GM18909 (cell line): Measurements from ENCODE around the gene KIF11.
"Not testable (repeated sequence)": the region's sequence is repeated elsewhere in the genome, so short reads cannot be mapped to it uniquely, and the experiment has no call there.

Experiments
- ATAC-seq: cut with Tn5 transposase; IDR thresholded peaks from one replicate; pipeline ENCODE4 v1.9.1; 2021; ENCODE audit warnings: mild to moderate bottlenecking; ENCODE audit not compliant: unreplicated experiment, poor library complexity

Gene KIF11

DNA sequence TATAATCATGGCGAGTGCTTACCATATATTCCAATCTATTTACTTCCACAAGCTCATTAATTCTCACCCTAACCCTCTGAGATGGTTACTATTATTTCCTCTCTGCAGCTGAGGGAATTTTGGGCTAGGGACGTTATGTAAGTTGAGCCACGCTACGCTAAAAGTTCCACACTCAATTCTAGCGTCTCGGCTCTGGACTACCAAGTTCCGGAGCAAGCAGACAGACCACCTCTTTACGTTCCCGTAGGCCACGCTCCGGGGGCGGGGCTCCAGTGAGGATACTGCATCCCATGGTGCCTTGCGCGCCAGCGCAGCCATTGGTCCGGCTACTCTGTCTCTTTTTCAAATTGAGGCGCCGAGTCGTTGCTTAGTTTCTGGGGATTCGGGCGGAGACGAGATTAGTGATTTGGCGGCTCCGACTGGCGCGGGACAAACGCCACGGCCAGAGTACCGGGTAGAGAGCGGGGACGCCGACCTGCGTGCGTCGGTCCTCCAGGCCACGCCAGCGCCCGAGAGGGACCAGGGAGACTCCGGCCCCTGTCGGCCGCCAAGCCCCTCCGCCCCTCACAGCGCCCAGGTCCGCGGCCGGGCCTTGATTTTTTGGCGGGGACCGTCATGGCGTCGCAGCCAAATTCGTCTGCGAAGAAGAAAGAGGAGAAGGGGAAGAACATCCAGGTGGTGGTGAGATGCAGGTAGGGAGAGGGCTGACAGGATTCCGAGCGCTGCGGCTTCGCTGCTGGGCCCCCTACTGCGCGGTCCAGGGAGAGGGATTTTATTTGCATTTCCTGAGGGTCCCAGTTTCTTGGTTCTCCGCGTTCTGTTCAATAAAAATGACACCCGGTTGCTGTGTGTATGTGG lies at the start of gene KIF11:
Gene KIF11, plus strand, starts transcription at position 370 of the 858 bp plus-strand sequence. Its CDS starts 246 bp downstream, at position 616.
- ATAC-seq: peak; percentile 72

- ATAC-seq: no peak
Observed at GRCh38 chr10:92544296-92544695, 48.6 kb upstream of the KIF11 start.

- ATAC-seq: no peak
Observed at GRCh38 chr10:92545556-92545955, 47.4 kb upstream of the KIF11 start.

- no peak for ATAC-seq
Observed at GRCh38 chr10:92547676-92548075, 45.3 kb upstream of the KIF11 start.

DNA sequence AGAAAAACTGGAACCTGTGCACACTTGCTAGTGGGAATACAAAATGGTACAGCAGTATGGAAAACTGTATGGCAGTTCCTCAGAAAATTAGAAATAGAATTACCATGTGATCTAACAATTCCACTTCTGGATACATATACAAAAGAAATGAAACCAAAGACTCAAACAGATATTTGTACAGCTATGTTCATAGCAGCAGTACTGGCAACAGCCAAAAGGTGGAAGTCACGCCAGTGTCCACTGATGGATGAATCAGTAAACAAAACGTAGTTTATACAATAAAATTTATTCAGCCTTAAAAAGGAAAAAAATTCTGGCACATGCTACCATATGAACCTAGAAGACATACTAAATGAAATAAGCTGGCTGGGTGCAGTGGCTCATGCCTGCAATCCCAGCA lies 42.0 kb upstream of the KIF11 start:
- ATAC-seq: no peak

- no peak for ATAC-seq
Observed at GRCh38 chr10:92552310-92552709, 40.6 kb upstream of the KIF11 start.

- ATAC-seq: no peak
Observed at GRCh38 chr10:92553959-92554358, 39.0 kb upstream of the KIF11 start.

DNA sequence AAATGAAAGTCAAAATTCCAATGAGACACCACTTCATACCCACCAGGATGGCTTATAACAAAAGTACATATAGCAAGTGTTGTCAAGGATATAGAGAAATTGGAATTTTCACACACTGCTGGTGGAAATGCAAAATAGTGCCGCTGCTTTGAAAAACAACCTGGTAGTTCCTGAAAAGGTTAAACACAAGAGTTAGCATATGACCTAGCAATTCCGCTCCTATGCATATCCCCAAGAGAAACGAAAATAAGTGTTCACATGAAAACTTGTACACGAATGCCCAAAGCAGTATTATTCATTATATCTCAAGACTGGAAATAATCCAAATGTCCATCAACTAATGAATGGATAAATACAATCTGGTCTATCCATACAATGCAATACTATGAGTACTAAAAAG lies 33.9 kb upstream of the KIF11 start:
- ATAC-seq: no peak

- ATAC-seq: no peak
Observed at GRCh38 chr10:92562424-92562823, 30.5 kb upstream of the KIF11 start.

DNA sequence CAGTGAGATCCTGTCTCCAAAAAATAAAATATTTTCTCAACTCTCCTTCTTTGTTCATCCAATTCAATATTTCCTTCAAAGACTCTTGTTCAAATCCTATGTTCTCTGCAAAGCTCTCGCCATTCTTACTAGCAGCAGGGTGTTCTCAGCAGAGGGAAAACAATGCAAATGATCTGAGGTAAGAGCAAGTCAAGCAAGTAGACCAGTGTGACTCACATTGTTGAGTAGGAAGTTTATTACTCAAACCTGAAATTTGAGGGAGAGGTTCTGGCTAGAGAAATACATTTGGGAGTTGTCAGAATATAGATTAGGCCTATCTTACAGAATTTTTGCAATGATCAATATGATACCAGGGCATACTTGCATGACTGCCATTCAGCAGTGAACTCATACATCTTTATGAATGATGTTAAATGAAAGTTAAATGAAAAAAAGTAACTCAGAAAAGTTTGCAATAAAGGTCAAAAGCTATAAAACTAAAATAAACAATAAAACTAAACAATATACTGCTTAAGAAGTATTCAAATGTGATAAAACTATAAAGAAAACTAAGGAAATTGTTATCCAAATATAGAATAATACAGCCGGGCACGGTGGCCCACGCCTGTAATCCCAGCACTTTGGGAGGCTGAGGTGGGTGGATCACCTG lies 24.9 kb upstream of the KIF11 start:
- no peak for ATAC-seq

DNA sequence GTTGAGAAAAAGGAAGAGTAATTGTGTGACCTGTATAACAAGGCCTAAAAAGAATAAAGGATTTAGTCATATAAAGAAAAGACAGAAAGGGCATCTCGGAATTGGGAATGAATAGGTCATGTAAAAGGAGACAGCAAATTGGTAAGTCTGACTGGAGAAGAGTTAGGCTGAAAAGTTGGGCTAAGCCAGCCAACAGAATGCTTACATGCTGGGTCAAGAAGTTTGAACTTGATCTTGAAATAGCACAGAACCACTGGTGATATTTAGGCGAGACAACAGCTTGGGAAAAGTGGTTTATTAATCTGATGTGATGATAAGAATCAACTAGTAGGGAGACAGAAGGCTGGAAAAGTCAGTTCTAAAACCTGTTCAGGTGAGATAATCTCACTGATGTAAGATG lies 23.9 kb upstream of the KIF11 start:
- ATAC-seq: no peak

DNA sequence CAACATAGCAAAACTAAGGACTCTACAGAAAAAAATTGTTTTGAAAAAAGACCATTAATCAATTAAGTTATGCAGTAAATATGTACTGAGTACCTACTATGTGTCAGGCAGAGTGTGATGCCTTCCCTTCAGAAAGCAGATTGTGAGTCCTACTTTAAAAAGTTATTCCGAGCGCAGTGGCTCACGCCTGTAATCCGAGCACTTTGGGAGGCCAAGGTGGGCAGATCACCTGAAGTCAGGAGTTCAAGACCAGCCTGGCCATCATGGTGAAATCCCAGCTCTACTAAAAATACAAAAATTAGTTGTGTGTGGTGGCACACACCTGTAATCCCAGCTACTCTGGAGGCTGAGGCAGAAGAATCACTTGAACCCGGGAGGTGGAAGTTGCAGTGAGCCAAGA lies 23.3 kb upstream of the KIF11 start:
- not testable (repeated sequence) for ATAC-seq

DNA sequence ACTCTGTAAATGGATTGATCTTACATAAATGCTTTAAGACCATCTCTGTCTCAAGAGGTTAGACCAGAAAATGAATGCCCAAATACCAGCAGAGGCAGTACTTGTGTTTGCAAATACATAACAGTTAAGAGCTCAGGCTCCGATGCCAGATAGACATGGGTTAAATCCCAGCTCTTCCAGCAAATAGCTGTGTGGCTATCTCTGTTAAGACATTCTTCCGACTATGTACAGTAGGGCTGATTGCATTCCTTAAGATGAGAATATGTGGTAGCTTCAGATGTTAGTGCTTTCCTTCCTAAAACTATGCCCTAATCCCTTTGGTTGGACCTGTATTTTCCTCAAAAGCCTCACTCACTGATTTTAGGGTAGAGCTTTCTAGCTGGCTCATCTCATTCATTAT lies 21.3 kb upstream of the KIF11 start:
- no peak for ATAC-seq

GRCh38 chr10:92572362-92573090 lies 20.4 kb upstream of the KIF11 start:
- no peak for ATAC-seq

DNA sequence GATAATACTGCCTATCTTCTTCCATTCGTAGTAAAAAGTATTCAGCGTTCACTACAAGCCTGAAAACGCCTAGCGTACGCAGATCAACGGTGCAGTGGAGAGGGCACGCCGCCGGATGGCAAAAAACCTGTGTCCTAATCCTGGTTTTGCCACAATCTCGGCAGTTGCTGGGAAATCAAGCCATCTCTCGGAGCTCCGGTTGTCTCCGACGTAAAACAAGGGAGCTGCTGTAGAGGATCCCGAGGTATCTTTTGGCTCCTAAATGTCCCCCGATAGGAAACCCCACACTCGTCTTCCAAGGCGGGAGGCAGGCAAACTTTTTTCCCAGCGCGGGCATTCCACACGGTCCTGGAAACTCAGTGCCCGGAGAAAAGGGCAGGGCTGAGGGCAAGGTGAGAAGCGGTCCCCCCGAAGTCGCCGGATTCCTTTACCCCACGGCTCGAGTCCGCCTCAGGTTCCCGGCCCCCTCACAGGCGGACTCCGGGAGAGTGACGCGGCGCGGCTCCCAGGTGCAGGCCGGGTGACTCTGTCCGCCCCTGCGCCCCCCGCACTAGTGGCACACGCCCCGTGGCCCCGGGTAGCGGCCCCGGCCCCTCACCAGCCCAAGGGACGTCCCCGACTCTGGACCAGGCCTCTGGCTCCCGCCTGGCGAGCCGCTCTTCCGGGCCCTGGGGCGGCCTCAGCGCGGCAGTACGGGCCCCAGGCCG lies 19.7 kb upstream of the KIF11 start:
- ATAC-seq: peak; percentile 29

DNA sequence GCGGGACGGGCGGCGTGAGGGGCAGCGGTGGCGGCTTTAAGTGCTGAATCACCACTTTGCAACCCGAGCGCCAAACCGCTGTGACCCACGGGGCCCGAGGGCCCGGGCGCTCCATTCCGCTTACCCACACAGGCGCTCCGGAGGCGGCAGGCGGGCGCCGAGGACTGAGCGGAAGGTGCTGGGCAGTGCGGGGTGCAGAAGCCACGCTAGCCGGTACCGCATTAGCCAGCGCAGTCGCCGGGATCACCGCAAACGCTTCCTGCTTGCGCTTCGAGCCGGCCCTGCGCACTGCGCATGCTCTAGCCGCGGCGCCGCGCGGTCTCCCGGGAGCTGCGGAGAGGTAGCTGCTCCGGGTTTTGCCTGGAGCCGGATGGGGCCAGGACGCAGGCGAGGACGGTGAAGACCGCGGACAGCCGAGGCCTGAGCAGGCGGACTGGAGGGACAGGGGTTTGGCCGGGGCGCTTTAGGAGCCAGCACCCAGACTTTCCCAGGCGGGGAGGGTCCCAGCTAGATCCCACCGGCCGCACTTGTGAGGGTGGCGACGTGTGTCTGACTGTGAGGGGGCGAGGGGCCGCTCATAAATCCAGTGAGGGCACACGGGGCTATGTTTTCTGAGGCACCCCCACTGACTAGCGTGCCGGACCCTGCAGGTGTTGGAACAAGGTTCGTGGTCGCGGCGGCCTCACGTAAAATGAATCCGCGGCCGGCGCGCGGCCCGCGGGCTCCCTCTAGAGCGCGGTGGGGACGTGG lies 19.0 kb upstream of the KIF11 start, which contains the start of gene IDE:
Gene IDE, minus strand, starts transcription at position 296 of the 750 bp plus-strand sequence. Its CDS starts 74 bp downstream, at position 222.
- ATAC-seq: peak; percentile 69

GRCh38 chr10:92574548-92575261 lies 18.2 kb upstream of the KIF11 start:
- peak; percentile 22 for ATAC-seq

DNA sequence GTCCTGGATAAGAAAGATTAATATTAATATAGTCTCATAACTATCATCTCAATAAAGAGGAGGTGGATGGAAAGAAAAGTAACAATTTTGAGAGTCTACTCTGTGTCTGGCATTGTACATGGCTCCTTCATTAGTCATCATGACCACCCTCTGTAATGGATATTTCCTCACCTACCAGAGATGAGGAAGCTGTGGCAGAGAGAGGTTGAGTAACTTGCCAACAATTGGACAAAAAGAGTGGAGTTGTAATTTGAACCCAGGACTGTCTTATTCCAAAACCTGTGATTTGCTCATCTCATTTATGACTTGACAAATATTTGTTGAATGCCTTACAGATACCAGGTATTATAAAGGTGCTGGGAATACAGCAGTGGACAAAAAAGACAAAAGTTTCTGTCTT lies 17.0 kb upstream of the KIF11 start:
- no peak for ATAC-seq

DNA sequence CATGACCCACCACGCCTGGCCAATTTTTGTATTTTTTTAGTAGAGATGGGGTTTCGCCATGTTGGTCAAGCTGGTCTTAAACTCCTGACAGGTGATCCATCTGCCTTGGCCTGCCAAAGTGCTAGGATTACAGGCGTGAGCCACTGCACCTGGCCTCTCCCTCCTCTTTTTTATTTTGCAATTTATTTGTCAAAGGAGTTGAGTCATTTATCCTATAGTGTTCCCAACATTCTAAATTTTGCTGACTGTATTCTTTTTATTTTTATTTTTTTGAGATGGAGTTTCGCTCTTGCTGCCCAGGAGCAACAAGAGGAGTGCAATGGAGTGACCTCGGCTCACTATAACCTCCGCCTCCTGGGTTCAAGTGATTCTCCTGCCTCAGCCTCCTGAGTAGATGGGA lies 10.6 kb upstream of the KIF11 start:
- not testable (repeated sequence) for ATAC-seq
